Measurements from ENCODE around the gene UMODL1.
"Not testable (repeated sequence)": the region's sequence is repeated elsewhere in the genome, so short reads cannot be mapped to it uniquely, and the experiment has no call there.

The UMODL1 gene

DNA sequence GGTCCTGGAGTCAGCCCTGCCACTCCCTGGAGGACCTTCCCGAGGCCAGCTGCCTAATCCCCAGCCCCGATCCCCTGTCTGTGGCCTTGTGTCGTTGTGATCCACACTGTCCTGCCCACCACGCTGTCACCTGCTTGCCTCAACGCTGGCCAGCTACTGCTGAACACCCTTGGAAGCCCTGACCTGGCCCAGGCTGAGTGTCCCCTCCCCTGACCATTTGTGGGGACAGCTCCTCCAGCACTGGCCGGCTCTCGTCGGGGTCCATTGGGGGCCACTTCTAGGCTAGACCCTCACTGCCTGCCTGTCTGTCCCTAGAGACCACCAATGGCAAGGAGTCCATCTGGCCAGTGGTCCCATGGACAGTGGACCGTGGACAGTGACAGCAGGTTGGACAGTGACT, 12.0 kb upstream of the UMODL1 start:
- no peak for DNase-seq (ENCODE audit: low spot score)

DNA sequence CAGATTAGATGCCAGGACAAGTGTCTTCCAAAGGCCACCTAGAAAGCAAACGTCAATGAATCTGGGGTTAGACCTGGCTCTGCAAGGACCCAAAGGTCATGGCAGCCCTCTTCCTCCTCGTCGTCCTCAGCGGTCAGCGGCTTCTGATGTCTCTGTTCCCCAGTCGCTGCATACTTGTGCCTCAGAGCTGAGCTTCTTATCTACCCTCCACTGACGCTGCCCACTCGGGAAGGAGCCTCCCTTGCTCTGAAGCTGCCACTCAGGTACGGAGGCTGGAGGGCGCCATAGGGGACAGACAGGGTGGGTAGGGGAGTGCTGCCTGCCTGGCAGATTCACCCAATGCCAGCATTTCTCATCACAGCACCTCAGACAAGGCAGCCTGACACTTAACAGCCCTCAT, 11.4 kb upstream of the UMODL1 start:
- DNase-seq (ENCODE audit: low spot score), result no peak

DNA sequence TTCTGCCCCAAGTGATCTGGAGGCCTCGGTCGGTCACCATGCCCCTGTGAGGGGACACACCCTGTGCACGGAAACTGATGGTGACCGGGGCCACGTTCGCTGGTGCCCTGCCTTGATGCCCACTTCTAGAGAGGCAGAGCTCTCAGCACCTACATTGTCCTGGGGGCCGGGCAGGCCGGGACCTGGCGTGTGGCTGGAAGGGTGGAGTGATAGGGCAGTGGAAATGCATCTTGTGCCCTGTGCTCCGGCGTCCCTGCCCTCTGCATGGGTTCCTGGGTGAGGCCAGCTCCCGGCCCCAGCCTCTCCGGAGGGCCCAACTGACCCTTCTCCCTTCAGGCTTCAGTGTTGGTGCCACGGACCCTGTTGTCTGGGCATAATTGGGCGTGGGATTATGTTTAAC, 11.0 kb upstream of the UMODL1 start:
- DNase-seq (ENCODE audit: low spot score), result no peak

DNA sequence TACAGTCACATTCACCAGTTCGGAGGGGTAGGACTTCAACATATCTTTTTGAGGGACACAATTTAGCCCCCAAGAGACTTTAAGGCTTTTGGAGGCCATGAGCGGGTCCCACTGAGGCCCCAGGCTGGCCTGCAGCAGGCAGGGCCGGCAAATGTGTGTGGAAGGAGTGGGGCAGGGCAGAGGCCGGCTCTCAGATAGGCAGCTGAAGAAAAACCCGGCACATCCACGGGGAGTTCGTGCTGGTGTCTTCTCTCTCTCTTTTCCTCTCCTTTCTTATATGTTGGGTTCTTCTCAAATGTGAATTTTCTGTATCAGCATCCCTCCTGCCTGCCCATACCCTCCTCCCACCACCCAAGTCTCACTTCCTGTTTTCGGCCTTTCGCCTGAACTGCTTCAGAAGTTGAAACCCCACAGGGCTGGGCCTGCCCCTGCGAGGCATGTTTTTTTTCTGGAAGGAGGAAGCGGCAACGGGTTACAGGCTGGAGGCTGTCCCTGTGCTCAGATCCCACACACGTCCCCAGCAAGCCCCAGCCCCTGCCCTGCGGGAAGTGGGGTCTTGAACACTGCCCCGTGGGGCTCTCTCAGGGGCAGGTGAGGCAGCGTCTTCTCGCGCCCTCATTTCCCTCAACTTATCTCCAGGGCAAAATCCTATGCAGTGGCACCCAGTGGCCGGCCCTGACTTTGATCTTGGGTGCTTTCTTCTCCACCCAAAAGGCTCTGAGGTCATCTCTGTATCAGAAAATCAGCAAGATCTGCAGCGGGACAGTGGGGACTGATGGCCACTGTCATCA, 9.7 kb upstream of the UMODL1 start:
- DNase-seq (ENCODE audit: low spot score), result no peak

DNA sequence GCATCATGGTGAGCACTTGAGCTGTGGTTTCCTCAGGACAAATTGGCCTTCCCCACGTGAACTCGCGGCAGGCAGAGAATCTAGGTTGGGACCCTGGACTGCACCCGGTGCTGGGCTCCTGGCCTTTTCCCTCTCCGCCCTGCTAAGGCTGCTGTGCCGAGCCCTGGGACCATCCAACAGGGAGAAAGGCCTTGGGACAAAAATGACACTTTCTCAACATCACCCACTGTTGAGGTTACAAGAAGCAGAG, 9.2 kb upstream of the UMODL1 start:
- DNase-seq (ENCODE audit: low spot score), result no peak

DNA sequence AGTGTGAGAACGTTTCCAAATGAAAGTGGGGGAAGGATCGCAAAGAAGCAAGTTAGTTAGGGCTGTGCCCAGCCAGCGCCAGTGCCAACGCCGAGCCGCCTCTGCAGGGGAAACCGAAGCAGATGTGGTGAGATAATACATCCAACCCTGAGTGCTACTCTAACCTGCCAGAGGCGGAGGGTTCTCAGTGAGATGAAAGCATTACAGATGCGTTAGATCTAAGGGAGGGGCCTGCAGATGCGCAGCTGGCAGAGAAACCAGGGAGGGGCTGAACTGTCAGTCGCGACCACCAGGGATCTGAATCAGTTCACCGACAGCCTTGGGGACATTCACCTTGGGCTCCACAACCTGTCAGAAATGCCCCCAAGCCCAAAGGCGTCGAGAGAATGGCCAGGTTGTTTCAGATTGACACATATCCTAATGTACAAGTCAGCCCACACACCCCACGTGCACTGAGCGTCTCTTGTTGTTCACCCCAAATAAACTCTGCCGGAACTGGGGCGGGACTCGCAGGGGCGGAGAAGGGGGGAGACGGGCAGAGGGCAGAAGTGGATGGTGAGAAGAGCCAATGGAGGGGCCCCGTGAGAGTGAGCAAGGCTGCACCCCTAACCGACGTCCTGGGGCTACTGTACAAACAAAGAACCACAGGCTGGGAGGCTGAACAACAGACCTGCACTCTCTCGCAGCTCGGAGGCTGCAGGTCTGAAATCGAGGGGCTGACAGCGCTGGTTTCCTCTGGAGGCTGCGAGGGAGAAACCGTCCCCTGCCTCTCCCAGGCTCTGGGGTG, 8.7 kb upstream of the UMODL1 start:
- DNase-seq (ENCODE audit: low spot score), result peak; percentile 84

DNA sequence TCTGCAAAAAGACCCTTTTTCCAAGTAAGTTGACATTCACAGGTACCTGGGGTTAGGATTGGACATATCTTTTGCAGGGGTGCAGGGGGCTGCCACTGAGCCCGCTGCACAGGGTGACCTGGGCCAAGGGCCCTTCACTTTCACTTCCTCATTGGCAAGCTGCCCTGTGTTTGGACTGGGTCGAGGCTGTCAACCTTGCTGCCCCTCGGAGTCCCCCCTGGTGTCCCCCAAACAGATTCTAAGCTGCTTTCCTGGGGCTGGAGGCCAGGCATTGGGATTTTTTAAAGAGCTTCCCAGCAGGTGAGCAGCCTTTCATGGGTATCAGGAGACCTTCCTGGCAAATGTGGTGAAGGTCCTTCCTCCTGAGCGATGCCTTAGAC, 7.9 kb upstream of the UMODL1 start:
- peak; percentile 42 for DNase-seq (ENCODE audit: low spot score)

DNA sequence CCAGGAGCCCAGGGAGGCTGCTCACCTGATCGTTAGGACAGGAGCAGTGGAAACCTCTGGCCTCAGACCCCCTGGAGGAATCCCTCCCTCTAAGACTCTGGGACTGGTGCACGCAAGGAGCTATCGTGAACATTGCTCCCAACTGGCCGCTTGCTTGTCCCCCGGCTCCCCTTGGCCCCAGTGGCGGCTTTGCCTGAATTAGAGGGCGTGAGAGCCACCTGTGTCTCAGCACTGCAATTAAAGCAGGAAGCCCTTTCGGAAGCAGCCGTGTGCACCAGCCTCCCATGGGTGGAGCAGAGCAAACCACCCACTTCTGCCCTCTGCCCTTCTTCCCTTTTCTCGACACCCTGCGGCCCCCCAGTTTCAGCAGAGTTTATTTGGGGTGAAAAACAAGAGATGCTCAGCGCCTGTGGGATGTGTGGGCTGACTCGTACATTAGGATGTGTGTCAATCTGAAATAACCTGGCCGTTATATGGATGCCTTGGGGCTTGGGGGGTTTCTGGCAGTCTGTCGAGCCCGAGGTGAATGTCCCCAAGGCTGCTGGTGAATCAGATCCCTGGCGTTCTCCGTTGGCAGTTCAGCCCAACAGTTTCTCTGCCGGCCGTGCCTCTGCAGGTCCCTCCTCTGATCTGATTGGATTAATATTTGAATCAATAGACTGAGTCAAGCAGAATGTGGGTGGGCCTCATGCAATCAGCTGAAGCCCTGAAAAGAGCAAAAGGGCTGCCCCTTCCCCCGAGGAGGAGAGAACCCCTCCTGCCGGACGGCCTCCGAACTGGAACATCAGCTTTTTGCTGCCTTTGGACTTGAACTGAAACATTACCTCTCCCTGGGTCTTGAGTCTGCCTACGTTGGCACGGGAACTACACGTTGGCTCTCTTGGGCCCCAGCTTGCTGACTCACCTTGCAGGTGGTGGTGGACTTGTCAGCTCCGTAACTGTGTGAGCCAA, 7.3 kb upstream of the UMODL1 start:
- DNase-seq (ENCODE audit: low spot score), result peak; percentile 58

DNA sequence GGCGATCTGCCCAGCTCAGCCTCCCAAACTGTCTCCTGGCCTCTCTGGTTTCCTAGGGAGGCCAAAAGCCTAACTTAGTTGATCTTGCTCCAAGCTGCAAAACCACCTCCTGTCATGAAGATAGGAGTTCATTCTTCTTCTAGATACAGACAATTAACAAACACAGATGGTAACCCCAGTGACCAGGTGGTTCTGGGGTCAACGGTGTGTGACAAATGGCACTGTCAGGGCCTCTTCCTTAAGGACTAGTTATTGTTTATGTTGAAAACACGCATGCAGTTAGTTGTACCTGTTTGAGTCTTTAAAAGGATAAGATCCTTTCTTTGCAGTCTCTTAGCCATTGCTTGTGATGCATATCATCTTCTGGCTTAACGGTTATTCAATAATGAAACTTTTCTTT, 4.6 kb upstream of the UMODL1 start:
- DNase-seq (ENCODE audit: low spot score), result no peak

DNA sequence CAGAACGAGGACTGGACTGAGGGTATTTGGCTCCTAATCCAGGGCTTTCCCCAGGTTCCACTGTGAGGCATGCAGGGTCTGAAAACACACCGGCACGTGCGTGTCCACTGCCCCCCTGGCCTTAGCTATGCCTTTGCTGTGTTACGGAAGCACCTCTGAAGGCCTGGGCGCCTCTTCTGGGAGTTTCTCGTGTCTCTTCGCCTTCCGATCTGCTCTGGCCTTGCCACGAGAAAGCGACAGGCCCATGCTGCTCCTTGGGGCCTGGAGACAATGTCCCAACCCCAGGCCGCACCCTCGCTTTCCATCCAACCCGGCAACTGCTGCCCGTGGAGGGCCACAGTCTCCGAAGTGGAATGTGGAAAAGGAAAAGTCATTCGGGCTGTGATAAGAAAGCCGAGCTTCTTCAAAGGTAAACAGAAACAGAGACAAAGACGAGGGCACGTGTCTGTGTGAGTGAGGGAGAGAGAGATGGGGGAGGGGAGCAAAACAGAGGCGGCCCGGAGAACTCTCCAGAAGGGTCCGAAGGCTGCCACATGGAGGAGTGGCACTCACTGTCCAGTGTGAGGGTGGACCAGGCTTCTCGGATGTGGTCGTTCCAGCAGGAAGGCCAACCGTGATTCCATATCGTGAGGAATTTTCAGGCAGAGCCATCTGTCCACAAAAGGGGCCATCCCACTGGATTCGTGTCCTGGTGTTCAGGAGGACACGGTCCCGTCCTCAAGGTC, 3.4 kb upstream of the UMODL1 start:
- DNase-seq (ENCODE audit: low spot score), result no peak

DNA sequence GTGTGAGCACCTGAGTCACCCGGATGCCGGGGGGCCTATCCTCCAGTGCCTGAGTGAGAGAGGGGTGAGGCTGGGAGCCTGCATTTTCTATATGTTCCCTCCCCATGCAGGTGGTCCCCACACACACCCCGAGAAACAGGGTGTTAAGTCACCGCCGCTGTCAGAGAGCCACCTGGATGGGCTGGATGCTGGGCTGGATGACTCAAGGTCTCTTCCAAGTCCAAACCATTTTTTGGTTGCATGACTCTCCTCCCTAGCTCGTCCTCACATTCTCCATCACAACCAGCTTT, 2.9 kb upstream of the UMODL1 start:
- DNase-seq (ENCODE audit: low spot score), result no peak

DNA sequence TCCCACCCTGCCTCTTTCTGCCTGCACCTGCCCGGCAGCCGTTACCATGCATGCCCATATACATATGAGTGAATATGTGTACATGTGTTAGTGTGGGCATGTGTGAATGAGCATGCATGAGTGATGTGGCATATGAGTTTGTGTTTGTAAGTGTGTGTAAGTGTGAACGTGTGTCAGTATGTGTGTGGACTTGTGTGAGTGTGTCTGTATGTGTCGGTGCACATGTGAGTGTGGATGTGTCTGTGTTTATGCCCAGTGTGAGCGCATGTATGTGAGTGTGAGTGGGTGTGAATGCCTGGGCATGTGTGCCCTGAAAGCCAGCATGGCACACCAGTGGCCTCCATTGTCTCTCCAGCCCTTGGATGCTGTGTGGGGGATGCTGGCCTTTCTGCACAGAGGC, 2.5 kb upstream of the UMODL1 start:
- DNase-seq (ENCODE audit: low spot score), result no peak

DNA sequence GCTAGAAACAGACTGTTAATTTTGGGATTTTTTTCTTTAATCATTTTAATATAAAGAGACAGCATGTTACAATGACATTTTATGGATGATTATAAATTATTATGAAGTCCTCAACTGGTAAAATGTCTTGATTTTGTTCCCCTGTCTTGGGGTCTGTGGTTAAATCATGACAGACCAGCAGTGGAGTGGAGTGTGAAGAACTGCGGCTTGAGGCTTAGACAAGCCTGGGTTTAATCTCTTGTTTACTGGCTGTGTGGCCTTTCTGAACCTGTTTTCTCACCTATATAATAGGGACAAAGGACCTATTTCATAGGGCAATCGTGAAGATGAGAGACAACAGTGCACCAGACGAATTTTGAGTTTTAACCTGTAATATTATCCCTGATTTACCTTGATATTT, 1.8 kb upstream of the UMODL1 start:
- DNase-seq (ENCODE audit: low spot score), result no peak

DNA sequence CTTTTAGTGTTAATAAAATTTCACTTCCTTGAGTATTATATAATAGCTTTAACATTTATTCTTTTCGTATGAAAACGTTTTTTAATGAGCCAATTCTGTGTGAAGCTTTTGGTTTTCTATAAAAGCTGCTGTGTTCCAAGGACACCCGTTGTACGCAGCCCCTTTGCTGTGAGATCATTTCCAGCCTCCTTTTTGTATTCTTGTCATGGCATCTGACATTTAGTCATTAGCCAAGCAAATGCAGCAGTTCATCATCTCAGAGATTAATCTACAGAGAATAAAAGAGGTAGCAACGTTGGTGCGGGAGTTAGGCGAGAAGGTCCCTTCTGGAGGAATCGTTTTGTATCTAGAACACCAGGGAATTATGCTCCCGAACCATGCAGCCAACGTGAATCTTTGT, 1.3 kb upstream of the UMODL1 start:
- no peak for DNase-seq (ENCODE audit: low spot score)

DNA sequence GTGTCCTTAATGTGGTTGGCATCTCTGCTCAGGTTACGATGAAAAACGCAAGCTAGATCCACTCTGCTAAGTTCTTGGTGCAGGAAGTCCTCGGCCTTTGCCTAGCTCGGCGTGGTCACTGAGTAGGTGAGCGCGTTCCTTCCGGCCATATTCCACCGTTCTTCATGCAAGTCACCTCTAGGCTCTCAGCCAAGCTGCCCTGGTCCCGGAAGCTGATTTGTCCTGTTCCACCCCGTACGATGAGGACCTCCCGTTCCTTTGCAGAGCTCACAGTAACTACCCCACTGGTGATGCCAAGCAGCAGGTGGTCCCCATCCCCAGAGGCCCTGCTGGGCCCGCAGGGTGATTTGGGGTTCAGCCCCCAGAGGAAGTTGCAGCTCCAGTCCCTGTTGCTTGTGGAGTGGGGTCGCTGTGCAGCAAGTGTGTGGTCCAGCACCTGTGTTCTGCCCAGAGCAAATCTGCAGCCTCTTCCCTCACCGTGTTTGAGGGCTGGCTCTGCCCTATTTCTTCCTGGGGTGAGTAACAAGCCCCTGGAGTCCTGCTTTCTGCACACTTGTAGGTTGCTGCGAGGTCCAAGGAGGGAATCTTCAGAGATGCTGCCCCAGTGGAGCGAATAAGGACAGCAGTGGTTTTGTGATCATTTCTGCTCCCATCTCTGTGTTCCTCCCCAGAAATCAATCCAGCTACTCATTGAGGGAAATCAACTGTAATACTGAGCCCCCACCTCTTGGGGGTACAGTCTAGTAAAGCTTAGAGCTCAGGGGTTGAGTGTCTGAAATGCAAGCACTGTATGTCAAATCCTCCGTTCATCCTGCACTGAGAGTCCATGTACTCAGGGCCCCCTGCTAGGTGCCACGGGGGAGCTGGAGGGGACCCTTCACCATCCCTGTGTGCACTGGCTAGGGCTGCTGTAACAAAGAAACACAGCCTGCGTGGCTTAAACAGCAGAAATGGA, 2.3 kb downstream of the UMODL1 start:
- no peak for DNase-seq (ENCODE audit: low spot score)

DNA sequence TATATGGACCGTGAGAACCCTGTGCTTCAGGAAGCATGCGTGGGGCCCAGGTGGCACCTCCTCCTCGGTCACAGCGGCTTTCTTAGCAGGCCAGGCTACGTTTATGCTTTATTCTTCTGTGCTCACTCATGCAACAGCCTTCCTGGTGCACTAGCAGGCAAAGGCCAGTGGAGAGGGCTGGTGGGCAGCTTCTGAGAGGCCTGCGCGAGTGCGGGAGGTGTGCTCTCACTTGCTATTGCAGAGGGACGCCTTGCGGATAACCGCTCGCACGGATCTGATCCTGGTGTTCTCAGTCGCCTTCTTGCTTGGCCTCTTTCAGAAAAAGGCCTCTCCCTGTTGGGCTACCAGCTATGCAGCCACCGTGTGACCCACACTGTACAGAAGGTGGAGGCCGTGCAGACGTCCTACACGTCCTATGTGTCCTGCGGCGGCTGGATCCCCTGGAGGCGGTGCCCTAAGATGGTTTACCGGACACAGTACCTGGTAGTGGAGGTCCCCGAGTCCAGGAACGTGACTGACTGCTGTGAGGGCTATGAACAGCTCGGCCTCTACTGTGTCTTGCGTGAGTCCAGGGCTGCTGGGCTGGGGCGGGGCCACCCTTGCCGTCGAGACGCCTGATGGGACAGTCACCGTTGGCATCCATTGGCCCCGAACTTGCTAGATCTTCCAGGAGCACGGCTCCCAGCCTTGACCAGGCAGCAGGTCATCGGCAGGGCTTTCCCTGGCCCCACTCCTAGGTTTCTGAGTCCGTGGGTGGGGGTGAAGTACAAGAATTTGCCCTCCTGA, 4.8 kb downstream of the UMODL1 start:
- DNase-seq (ENCODE audit: low spot score), result no peak

DNA sequence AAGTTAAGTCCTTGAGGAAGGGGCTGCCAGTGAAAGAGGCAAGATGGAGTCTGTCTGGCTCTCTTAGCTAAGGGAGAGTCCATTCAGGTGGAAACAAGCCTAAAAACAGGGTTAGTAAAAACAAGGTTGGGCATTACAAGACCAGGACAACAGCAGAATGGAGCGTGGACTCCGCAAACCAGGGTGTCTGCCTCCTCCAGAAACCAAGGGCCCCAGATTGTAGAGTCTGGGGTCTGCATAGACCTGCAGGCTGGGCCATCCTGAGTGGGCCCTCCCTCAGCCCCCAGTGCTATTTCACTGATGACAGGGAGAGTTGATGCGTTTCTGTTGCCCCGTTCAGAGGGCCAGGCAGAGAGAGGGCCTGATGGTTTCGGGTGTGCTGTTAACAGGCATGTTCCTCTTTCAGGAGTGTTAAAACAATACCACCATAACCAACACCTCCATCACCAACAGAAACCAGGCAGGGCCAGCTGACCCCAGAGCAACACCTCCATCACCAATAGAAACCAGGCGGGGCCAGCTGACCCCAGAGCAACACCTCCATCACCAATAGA, 6.6 kb downstream of the UMODL1 start:
- not testable (repeated sequence) for DNase-seq (ENCODE audit: low spot score)

DNA sequence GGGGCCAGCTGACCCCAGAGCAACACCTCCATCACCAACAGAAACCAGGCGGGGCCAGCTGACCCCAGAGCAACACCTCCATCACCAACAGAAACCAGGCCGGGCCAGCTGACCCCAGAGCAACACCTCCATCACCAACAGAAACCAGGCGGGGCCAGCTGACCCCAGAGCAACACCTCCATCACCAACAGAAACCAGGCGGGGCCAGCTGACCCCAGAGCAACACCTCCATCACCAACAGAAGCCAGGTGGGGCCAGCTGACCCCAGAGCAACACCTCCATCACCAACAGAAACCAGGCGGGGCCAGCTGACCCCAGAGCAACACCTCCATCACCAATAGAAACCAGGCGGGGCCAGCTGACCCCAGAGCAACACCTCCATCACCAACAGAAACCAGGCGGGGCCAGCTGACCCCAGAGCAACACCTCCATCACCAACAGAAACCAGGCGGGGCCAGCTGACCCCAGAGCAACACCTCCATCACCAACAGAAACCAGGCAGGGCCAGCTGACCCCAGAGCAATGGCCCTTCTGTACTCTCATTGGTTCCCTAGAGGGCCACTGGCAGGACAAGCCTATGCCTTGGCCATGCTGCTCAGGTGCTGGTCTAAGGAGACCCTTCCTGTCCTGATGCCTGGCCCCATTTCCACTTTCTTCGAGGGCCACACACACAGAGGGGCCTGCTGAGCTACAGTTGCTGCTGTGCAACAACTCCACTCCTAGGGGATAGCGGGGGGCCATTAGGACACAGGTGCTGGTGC, 7.3 kb downstream of the UMODL1 start:
- DNase-seq (ENCODE audit: low spot score), result not testable (repeated sequence)

All from SW480 (cell line).